Nephron progenitor cell (in vitro differentiated cells): ENCODE data around the gene RASGRP4.

Experiments used
- DNase-seq: peaks from one replicate; pipeline ENCODE4 v3.0.0; 2021
- H3K27ac Mint-ChIP-seq: 2 replicates; pipeline ENCODE4 v1.8.0; 2021; ENCODE audit warnings: mild to moderate bottlenecking, moderate library complexity, mixed read lengths
- H3K27me3 Mint-ChIP-seq: 2 replicates; pipeline ENCODE4 v1.8.0; 2021; ENCODE audit warnings: mild to moderate bottlenecking, low read depth, mixed read lengths; ENCODE audit not compliant: poor library complexity
- H3K36me3 Mint-ChIP-seq: 2 replicates; pipeline ENCODE4 v1.8.0; 2021; ENCODE audit warnings: low read depth, mixed read lengths
- H3K4me1 Mint-ChIP-seq: 2 replicates; pipeline ENCODE4 v1.8.0; 2021; ENCODE audit warnings: mixed read lengths
- H3K4me3 Mint-ChIP-seq: 2 replicates; pipeline ENCODE4 v1.8.0; 2021; ENCODE audit warnings: mild to moderate bottlenecking, moderate library complexity, mixed read lengths
- H3K9me3 Mint-ChIP-seq: 2 replicates; pipeline ENCODE4 v1.8.0; 2021; ENCODE audit warnings: mild to moderate bottlenecking, moderate library complexity, mixed read lengths
- TF ChIP-seq, protein P1 (sequence below): fragments of 200-600 bp; sonication (generic); IDR thresholded peaks from 2 replicates; pipeline ENCODE4 v1.5.0; 2021; ENCODE audit warnings: antibody characterized with exemption

RASGRP4 gene

DNA sequence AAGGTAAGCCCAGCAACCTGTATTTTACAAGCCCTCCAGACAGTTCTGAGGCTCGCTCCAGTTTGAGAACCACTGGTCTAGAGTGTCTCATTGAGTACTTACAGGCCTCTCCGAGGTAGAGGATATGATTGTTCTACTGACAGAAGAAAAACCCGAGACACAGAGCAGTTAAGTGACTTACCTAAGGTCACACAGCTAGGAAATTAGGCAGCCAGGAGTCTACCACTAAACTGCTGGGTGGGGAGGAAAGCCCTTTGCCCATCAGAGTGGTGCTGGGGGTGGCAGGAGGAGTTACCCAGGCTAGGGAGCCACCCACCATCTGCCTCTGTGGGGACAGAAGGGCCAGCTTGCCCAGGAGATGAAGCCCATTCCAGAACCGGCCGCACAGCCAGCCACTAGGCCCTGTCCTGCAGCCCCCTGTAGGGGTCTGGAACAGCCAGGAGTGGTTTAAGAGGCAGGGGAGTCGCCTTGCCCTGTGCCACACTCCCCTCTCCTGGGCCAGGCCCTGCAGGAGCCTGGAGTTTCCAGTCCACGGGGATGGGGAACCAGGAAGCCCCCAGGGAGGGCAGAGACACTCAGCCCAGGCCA is 703 bp downstream of the RASGRP4 start:
- Mint-ChIP-seq H3K4me3 (peak overlapping the region; percentile 34), H3K9me3 (no peaks in the 10 kb centered on the region), H3K4me1 (peaks cover 26% of the 10 kb centered on the region), H3K36me3 (no peaks in the 10 kb centered on the region), H3K27me3 (peaks cover 5% of the 10 kb centered on the region), H3K27ac (peak overlapping the region; percentile 39)
- TF ChIP-seq, protein P1, sequence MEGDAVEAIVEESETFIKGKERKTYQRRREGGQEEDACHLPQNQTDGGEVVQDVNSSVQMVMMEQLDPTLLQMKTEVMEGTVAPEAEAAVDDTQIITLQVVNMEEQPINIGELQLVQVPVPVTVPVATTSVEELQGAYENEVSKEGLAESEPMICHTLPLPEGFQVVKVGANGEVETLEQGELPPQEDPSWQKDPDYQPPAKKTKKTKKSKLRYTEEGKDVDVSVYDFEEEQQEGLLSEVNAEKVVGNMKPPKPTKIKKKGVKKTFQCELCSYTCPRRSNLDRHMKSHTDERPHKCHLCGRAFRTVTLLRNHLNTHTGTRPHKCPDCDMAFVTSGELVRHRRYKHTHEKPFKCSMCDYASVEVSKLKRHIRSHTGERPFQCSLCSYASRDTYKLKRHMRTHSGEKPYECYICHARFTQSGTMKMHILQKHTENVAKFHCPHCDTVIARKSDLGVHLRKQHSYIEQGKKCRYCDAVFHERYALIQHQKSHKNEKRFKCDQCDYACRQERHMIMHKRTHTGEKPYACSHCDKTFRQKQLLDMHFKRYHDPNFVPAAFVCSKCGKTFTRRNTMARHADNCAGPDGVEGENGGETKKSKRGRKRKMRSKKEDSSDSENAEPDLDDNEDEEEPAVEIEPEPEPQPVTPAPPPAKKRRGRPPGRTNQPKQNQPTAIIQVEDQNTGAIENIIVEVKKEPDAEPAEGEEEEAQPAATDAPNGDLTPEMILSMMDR, result no peak
- no peak for DNase-seq

DNA sequence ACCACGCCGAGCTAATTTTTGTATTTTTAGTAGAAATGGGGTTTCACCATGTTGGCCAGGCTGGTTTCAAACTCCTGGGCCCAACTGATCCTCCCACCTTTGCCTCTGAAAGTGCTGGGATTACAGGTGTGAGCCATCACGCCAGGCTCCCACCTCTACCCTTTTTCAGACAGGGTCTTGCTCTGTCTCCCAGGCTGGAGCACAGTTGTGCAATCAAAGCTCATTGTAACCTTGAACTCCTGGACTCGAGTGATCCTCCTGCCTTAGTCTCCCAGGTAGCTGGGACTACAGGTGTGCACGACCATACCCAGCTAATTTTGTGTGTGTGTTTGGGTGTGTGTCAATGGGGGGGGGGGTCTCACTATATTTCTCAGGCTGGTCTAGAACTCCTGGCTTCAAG is 1.7 kb downstream of the RASGRP4 start:
- Mint-ChIP-seq H3K4me3 (no peak overlapping the region), H3K27me3 (peaks cover 16% of the 10 kb centered on the region), H3K27ac (no peak overlapping the region), H3K4me1 (peaks cover 21% of the 10 kb centered on the region), H3K36me3 (no peaks in the 10 kb centered on the region), H3K9me3 (no peaks in the 10 kb centered on the region)
- TF ChIP-seq, protein P1, result no peak
- DNase-seq, result no peak

DNA sequence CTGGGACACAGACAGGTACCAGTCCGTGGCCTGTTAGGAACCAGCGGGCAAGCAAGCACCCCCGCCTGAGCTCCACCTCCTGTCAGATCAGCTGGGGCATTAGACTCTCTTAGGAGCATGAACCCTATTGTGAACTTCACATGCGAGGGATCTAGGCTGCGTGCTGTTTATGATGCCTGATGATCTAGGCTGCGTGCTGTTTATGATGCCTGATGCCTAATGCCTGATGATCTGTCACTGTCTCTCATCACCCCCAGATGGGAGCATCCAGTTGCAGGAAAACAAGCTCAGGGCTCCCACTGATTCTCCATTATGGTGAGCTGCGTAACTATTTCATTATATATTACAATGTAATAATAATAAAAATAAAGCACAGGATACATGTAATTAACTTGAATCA is 3.6 kb downstream of the RASGRP4 start:
- Mint-ChIP-seq H3K27me3 (peaks cover 31% of the 10 kb centered on the region), H3K36me3 (no peaks in the 10 kb centered on the region), H3K4me1 (peaks cover 31% of the 10 kb centered on the region), H3K9me3 (no peaks in the 10 kb centered on the region), H3K4me3 (no peak overlapping the region), H3K27ac (no peak overlapping the region)
- DNase-seq, result no peak
- TF ChIP-seq, protein P1, result no peak

DNA sequence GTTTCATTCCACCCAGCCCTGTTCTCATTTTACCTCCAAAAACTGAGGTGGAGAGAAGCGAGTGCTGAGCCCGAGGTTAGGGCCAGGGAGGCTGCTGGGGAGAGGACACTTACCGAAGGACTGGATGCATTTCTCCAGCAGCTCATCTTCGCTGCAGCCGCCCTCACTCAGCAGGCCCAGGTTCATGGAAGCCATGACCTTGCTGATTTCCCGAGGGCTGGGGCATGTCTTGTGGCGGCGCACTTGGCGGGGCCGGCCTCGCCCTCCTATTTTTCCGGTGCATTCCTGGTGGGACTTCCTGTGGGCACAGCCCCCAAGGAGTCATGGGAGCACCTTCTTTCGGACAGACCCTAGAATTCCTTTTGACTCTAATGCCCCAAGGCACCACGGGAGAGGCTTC is 4.2 kb downstream of the RASGRP4 start:
- H3K36me3 Mint-ChIP-seq, result no peaks in the 10 kb centered on the region
- H3K27me3 Mint-ChIP-seq, result peaks cover 36% of the 10 kb centered on the region
- no peak overlapping the region for H3K4me3 Mint-ChIP-seq
- H3K9me3 Mint-ChIP-seq, result no peaks in the 10 kb centered on the region
- H3K27ac Mint-ChIP-seq, result no peak overlapping the region
- DNase-seq, result no peak
- TF ChIP-seq, protein P1, result no peak
- peaks cover 36% of the 10 kb centered on the region for H3K4me1 Mint-ChIP-seq

DNA sequence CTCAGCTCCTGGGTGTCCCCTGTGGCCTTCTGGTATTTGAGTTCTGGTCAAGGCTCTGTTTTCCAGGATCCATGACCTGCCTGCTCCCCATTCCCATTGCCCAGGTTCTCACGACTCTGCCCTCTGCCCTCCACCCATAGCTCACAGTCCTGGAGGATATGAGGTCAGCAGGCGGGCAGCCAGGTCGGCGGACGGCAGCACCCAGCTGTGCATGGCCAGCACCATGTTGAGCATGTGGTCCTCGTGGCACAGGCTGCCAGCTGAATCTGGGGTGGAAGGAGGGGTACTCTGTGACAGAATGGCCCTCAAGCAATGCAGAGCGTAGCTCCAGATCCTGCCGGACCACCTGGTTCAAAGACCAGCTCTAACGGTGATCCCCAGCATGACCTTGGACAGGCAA is 5.1 kb downstream of the RASGRP4 start:
- TF ChIP-seq, protein P1, result no peak
- no peak for DNase-seq
- Mint-ChIP-seq H3K4me3 (no peak overlapping the region), H3K27me3 (peaks cover 41% of the 10 kb centered on the region), H3K9me3 (no peaks in the 10 kb centered on the region), H3K4me1 (peaks cover 33% of the 10 kb centered on the region), H3K27ac (no peak overlapping the region), H3K36me3 (no peaks in the 10 kb centered on the region)
